GM18502 (cell line): ENCODE data around the gene STARD13.

Experiments used
- ATAC-seq: cut with Tn5 transposase; IDR thresholded peaks from one replicate; pipeline ENCODE4 v1.9.1; 2021; ENCODE audit warnings: mild to moderate bottlenecking; ENCODE audit not compliant: unreplicated experiment, poor library complexity

Gene STARD13

GRCh38 chr13:33279414-33280278 lies 5.9 kb downstream of the STARD13 start:
- no peak for ATAC-seq

- no peak for ATAC-seq
Observed at GRCh38 chr13:33278913-33279312, 6.6 kb downstream of the STARD13 start.

GRCh38 chr13:33277946-33278345 lies 7.6 kb downstream of the STARD13 start:
- ATAC-seq, result no peak

- ATAC-seq, result no peak
Observed at GRCh38 chr13:33277037-33277740, 8.4 kb downstream of the STARD13 start.

GRCh38 chr13:33276570-33276969 lies 9.0 kb downstream of the STARD13 start:
- no peak for ATAC-seq

- ATAC-seq, result no peak
Observed at GRCh38 chr13:33275916-33276315, 9.6 kb downstream of the STARD13 start.

- no peak for ATAC-seq
Observed at GRCh38 chr13:33274264-33274663, 11.3 kb downstream of the STARD13 start.

- no peak for ATAC-seq
Observed at GRCh38 chr13:33272531-33273124, 12.9 kb downstream of the STARD13 start.

- ATAC-seq, result no peak
Observed at GRCh38 chr13:33271759-33272158, 13.8 kb downstream of the STARD13 start.

- no peak for ATAC-seq
Observed at GRCh38 chr13:33270895-33271538, 14.5 kb downstream of the STARD13 start.

GRCh38 chr13:33265607-33266006 lies 19.9 kb downstream of the STARD13 start:
- no peak for ATAC-seq

- ATAC-seq, result no peak
Observed at GRCh38 chr13:33265133-33265532, 20.4 kb downstream of the STARD13 start.

- no peak for ATAC-seq
Observed at GRCh38 chr13:33264620-33264978, 21.0 kb downstream of the STARD13 start.

- no peak for ATAC-seq
Observed at GRCh38 chr13:33263976-33264619, 21.5 kb downstream of the STARD13 start.

- ATAC-seq, result no peak
Observed at GRCh38 chr13:33263484-33263883, 22.1 kb downstream of the STARD13 start.

- no peak for ATAC-seq
Observed at GRCh38 chr13:33262997-33263396, 22.6 kb downstream of the STARD13 start.

GRCh38 chr13:33262594-33262993 lies 23.0 kb downstream of the STARD13 start:
- ATAC-seq, result no peak

- no peak for ATAC-seq
Observed at GRCh38 chr13:33262062-33262487, 23.5 kb downstream of the STARD13 start.

GRCh38 chr13:33261387-33262061 lies 24.0 kb downstream of the STARD13 start:
- ATAC-seq, result no peak
